ENCODE results near the gene TMEM184A. TPM values are rescaled to one million over a fixed set of nuclear protein-coding genes. Genes with fewer than 3 reads are reported as not detected.

Gene TMEM184A
- total RNA-seq, 1 donor from 2014 or later: not detected

DNA sequence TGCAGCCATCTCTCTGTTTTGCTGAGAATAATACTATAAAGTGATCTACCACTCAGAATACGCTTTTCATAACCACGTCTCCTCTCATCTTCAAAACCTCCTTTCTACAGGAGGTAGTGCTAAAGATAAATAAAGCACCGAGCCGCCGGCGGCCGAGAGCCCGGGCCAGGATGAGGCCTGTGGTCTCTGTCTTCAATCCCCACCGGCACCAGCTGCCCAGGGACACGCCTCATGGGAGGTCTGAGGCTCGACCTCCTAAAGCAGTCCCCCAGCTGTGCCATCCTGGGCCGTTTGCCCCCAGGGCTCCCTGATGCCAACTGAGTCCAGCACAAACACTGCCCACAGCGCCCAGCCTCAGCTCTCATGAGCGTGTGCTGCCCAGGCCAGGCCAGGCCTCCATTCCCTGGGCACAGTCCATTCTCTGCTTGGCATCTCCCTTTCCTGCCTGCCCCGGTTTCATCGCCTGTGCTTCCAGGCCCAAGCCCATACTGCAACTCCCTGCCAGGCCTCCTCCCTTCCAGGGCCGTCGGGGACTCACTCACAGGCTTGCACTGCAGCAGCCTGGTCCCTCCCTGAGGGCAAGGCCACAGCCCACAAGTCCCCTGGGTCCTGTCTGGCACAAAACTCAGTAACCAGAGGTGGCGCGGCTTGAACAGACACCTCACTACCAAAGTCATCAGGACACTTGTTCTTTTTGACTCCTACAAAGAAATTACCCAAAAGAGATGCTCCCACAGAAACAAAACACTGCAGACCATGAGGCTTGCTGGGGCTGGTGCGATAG lies 54.3 kb downstream of the TMEM184A start:
- intact Hi-C loops (cut with micrococcal nuclease): no loop called here
- no peak for DNase-seq
- H3K9me3 Mint-ChIP-seq: no peaks in the 10 kb centered on the region
- peaks cover 28% of the 10 kb centered on the region for H3K36me3 Mint-ChIP-seq (ENCODE audit: low read depth)
- H3K4me1 Mint-ChIP-seq: peaks cover 23% of the 10 kb centered on the region
- H3K4me3 Mint-ChIP-seq: peak overlapping the region; percentile 92
- peak overlapping the region; percentile 29 for H3K27ac Mint-ChIP-seq
- no peaks in the 10 kb centered on the region for H3K27me3 Mint-ChIP-seq

DNA sequence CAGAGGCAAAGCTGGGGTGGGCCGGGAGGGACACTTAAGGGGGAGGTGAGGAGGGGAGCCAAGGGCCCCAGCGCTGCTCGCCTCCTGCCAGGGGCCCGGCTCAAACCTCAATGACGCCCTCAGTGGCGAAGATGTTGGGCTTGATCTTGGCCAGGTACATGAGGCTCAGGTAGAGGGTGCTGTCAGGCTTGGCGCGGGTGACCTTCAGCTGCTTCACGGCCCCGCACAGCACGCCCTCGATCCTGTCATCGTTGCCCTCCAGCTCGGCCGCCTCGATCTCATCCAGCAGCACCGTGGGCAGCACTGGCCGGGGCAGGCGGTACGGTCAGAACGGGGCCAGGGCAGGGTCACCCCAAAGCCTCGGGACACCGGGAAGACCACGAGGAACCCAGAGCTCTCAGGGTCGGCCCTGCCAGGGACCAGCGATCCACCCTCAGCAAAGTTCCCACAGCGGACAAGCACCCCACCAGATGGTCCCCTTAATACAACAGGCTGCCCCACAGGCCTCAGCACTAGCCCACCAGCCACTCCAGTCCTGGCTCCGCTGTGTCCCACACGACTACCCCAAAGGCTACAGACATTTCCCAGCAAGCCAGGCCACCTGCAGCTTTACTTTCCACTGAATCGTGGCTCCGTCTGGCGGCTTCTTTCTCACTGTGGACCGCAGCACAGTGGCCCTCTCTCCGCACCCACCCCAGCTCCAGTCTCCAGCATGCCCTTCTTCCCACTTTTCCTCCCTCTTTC lies 55.8 kb downstream of the TMEM184A start:
- no peak for DNase-seq
- Mint-ChIP-seq H3K36me3 (ENCODE audit: low read depth) (peaks cover 33% of the 10 kb centered on the region), H3K9me3 (no peaks in the 10 kb centered on the region), H3K4me1 (peaks cover 17% of the 10 kb centered on the region), H3K27me3 (no peaks in the 10 kb centered on the region), H3K27ac (no peak overlapping the region), H3K4me3 (no peak overlapping the region)
- intact Hi-C loops (cut with micrococcal nuclease): no loop called here

DNA sequence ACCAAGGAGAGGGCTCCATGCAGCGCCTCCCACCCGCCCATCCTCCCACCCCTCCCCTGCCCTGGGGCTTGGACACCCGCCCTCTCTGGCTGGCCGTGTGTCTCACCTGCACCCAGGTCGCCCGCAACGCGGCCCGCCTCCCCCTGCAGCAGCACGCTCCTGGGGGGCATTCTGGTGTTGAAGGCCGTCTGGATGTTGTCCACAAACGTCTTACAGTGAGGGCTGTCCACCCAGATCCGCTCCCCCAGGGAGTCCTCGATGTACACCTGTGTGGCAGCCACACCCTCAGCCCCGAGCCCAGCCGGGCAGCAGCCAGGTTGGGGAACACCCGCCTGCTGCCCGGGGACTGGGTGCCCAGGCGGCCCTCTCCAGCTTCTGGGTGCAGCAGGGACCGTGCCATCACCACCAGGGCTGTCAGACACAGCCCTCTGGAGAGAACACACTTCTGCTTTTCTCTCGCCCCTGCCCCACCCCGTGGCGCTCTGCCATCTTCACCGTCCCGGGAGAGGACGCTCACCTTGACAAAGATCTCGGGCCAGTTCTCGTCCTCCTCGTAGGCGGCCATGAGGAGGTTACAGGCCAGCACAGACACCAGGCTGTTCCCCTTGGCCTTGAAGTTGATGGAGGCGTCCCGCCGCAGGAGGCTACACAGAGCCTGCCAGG lies 56.5 kb downstream of the TMEM184A start:
- DNase-seq: no peak
- intact Hi-C loops (cut with micrococcal nuclease): no loop called here
- peaks cover 33% of the 10 kb centered on the region for H3K36me3 Mint-ChIP-seq (ENCODE audit: low read depth)
- H3K27ac Mint-ChIP-seq: no peak overlapping the region
- H3K9me3 Mint-ChIP-seq: no peaks in the 10 kb centered on the region
- H3K27me3 Mint-ChIP-seq: no peaks in the 10 kb centered on the region
- H3K4me3 Mint-ChIP-seq: no peak overlapping the region
- peaks cover 17% of the 10 kb centered on the region for H3K4me1 Mint-ChIP-seq

DNA sequence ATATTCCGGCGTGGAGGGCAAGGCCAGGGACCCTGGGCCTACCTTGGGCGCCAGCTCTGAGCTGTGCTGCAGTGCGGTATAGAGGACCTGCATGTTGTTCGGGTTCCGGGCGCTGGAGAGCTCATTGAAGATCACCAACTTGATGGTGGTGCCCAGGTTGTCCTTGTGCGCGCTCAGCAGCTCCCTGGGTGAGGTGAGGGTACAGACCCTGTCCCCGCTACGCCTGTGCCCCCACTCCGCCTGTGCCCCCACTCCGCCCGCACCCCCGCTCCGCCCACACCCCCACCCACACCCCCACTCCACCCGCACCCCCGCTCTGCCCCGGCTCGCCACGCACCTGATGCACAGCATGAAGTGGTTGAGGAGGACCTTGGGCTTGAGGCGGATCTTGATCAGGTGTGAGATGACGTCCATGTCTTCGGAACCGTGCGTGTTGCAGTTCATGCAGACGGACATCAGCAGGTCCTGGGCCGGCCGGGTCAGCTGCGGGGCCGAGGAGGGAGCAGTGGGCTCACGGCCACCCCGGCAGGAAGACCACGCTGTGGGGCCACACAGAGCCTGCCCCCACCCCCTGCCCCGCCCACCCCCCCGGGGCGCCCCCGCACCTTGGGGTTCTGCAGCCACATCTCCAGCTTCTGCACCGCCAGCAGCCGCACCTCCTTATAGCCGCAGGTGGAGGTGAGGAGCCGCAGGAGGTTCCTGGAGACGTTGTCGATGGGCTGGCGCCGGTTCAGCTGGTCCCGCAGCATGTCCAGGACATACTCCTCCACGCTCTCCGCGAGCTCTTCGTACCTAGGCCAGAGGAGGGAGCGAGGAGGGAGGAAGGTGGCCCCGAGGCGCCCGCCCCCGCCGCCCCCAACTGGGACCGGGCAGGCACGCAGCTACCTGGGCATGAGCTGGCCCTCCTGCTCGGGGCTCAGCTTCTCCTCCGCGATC lies 57.4 kb downstream of the TMEM184A start:
- no peak overlapping the region for H3K27ac Mint-ChIP-seq
- peaks cover 17% of the 10 kb centered on the region for H3K4me1 Mint-ChIP-seq
- no peak overlapping the region for H3K4me3 Mint-ChIP-seq
- intact Hi-C loops (cut with micrococcal nuclease): no loop called here
- H3K27me3 Mint-ChIP-seq: no peaks in the 10 kb centered on the region
- H3K9me3 Mint-ChIP-seq: no peaks in the 10 kb centered on the region
- no peak for DNase-seq
- H3K36me3 Mint-ChIP-seq (ENCODE audit: low read depth): peaks cover 35% of the 10 kb centered on the region

DNA sequence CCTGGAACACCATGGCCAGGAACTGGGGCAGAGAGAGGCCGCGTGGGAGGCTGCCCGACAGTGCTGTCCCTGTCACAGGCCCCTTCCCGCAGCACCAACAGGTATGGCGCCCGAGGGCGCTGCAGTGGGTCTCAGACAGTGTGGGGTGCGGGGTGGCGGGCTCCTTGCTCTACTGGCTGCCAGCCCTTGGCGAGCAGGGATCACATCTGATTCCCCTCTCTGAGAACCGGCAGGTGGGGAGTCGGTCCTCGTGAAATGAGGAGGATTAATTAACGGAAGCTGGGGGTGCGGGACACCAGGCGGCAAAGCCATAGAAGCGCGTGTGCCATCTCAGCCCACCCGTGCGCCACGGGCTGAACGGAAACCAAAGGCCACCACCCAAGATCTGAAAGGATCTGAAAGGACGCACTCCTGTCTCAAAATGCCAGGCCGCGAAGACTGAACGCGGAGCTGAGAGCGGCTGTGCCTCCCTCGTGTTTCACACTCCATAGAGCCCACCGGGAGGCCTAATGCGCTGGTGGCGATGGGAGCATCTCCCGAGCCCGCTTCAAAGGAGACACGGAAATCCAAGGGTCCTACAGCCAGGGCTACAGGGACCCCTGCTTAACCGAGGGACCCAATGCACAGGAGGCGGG lies 58.6 kb downstream of the TMEM184A start:
- Mint-ChIP-seq H3K9me3 (no peaks in the 10 kb centered on the region), H3K36me3 (ENCODE audit: low read depth) (peaks cover 36% of the 10 kb centered on the region), H3K27me3 (no peaks in the 10 kb centered on the region), H3K4me1 (peaks cover 8% of the 10 kb centered on the region), H3K4me3 (no peak overlapping the region), H3K27ac (no peak overlapping the region)
- intact Hi-C loops (cut with micrococcal nuclease): no loop called here
- no peak for DNase-seq

- Mint-ChIP-seq H3K27ac (no peak overlapping the region), H3K36me3 (ENCODE audit: low read depth) (peaks cover 35% of the 10 kb centered on the region), H3K9me3 (no peaks in the 10 kb centered on the region)
Observed at GRCh38 chr7:1496531-1497292, 59.3 kb downstream of the TMEM184A start.

GRCh38 chr7:1495564-1496242 lies 60.3 kb downstream of the TMEM184A start:
- H3K27me3 Mint-ChIP-seq: no peaks in the 10 kb centered on the region
- H3K27ac Mint-ChIP-seq: no peak overlapping the region
- peaks cover 38% of the 10 kb centered on the region for H3K36me3 Mint-ChIP-seq (ENCODE audit: low read depth)
- H3K9me3 Mint-ChIP-seq: no peaks in the 10 kb centered on the region
- intact Hi-C loops (cut with micrococcal nuclease): no loop called here
- DNase-seq: no peak
- H3K4me1 Mint-ChIP-seq: no peaks in the 10 kb centered on the region
- H3K4me3 Mint-ChIP-seq: no peak overlapping the region

More at GRCh38 chr7:1496531-1497292, 59.3 kb downstream of the TMEM184A start:
- intact Hi-C loops (cut with micrococcal nuclease): no loop called here
- DNase-seq: no peak
- peaks cover 2% of the 10 kb centered on the region for H3K4me1 Mint-ChIP-seq
- no peak overlapping the region for H3K4me3 Mint-ChIP-seq
- no peaks in the 10 kb centered on the region for H3K27me3 Mint-ChIP-seq

GRCh38 chr7:1494866-1495563 lies 61.0 kb downstream of the TMEM184A start:
- intact Hi-C loops (cut with micrococcal nuclease): no loop called here
- no peak for DNase-seq
- Mint-ChIP-seq H3K4me1 (no peaks in the 10 kb centered on the region), H3K27ac (no peak overlapping the region), H3K4me3 (no peak overlapping the region), H3K27me3 (no peaks in the 10 kb centered on the region), H3K9me3 (no peaks in the 10 kb centered on the region), H3K36me3 (ENCODE audit: low read depth) (peaks cover 34% of the 10 kb centered on the region)

- no peaks in the 10 kb centered on the region for H3K9me3 Mint-ChIP-seq
Observed at GRCh38 chr7:1494447-1494846, 61.6 kb downstream of the TMEM184A start.

GRCh38 chr7:1493571-1493970 lies 62.4 kb downstream of the TMEM184A start:
- Mint-ChIP-seq H3K4me3 (no peak overlapping the region), H3K4me1 (no peaks in the 10 kb centered on the region), H3K27me3 (no peaks in the 10 kb centered on the region), H3K27ac (no peak overlapping the region), H3K36me3 (ENCODE audit: low read depth) (peaks cover 42% of the 10 kb centered on the region), H3K9me3 (no peaks in the 10 kb centered on the region)
- DNase-seq: no peak
- intact Hi-C loops (cut with micrococcal nuclease): no loop called here

More at GRCh38 chr7:1494447-1494846, 61.6 kb downstream of the TMEM184A start:
- intact Hi-C loops (cut with micrococcal nuclease): no loop called here
- no peak overlapping the region for H3K4me3 Mint-ChIP-seq
- no peaks in the 10 kb centered on the region for H3K4me1 Mint-ChIP-seq
- DNase-seq: no peak
- H3K27me3 Mint-ChIP-seq: no peaks in the 10 kb centered on the region
- no peak overlapping the region for H3K27ac Mint-ChIP-seq
- peaks cover 36% of the 10 kb centered on the region for H3K36me3 Mint-ChIP-seq (ENCODE audit: low read depth)

GRCh38 chr7:1493129-1493528 lies 62.9 kb downstream of the TMEM184A start:
- no peak overlapping the region for H3K4me3 Mint-ChIP-seq
- no peak for DNase-seq
- H3K27me3 Mint-ChIP-seq: no peaks in the 10 kb centered on the region
- intact Hi-C loops (cut with micrococcal nuclease): no loop called here
- no peak overlapping the region for H3K27ac Mint-ChIP-seq
- no peaks in the 10 kb centered on the region for H3K9me3 Mint-ChIP-seq
- peaks cover 42% of the 10 kb centered on the region for H3K36me3 Mint-ChIP-seq (ENCODE audit: low read depth)
- H3K4me1 Mint-ChIP-seq: no peaks in the 10 kb centered on the region
